ENCODE results near the gene PPDPF. TPM values are rescaled to one million over a fixed set of nuclear protein-coding genes. Genes with fewer than 3 reads are reported as not detected.

The PPDPF gene
- total RNA-seq, 2 experiments from 2014 or later = 34.9 to 117 TPM

- no peak overlapping the region for H3K4me3 ChIP-seq (ENCODE audit: low read depth, low read length, poor library complexity, severe bottlenecking)
- no peaks in the 10 kb centered on the region for H4K20me1 ChIP-seq (ENCODE audit: insufficient read depth, low read length)
- H3K79me2 ChIP-seq (ENCODE audit: insufficient read depth, low read depth, low read length) = no peaks in the 10 kb centered on the region
- no peaks in the 10 kb centered on the region for H3K36me3 ChIP-seq (ENCODE audit: insufficient read depth, low read length)
- POLR2A ChIA-PET = no interaction called here
- no peak overlapping the region for H2AFZ ChIP-seq (ENCODE audit: low read length)
- no peaks in the 10 kb centered on the region for H3K9me3 ChIP-seq (ENCODE audit: low read length)
- H3K27ac ChIP-seq (ENCODE audit: low read depth, low read length, poor library complexity, severe bottlenecking) = no peak overlapping the region
- intact Hi-C loops (cut with micrococcal nuclease; ENCODE audit: unreplicated experiment) = no loop called here
- no TSS peak for BruUV-seq (replicated peaks)
- H3K4me1 ChIP-seq (ENCODE audit: insufficient read depth, low read length, poor library complexity, severe bottlenecking) = no peaks in the 10 kb centered on the region
- DNase-seq (ENCODE audit: low spot score) = no peak
- H3K9me2 ChIP-seq (ENCODE audit: insufficient read depth, low read length) = no peaks in the 10 kb centered on the region
- no peak for TF ChIP-seq CTCF (conservative IDR thresholded peaks at IDR 0.05; ENCODE audit: low read length)
- no peak for TF ChIP-seq EZH2phosphoT487 (IDR thresholded peaks at IDR 0.05; ENCODE audit: borderline replicate concordance, low read depth, low read length)
- CTCF ChIA-PET (ENCODE audit: unreplicated experiment) = no interaction called here
- H3K4me2 ChIP-seq (ENCODE audit: low read length) = no peak overlapping the region
These were observed 27.6 kb upstream of the PPDPF start for GRCh38 chr20:63492982-63493381.

GRCh38 chr20:63493563-63494020 lies 27.0 kb upstream of the PPDPF start:
- CTCF ChIA-PET (ENCODE audit: unreplicated experiment) = no interaction called here
- H3K27ac ChIP-seq (ENCODE audit: low read depth, low read length, poor library complexity, severe bottlenecking) = no peak overlapping the region
- no peaks in the 10 kb centered on the region for H4K20me1 ChIP-seq (ENCODE audit: insufficient read depth, low read length)
- no peaks in the 10 kb centered on the region for H3K79me2 ChIP-seq (ENCODE audit: insufficient read depth, low read depth, low read length)
- H3K4me2 ChIP-seq (ENCODE audit: low read length) = no peak overlapping the region
- H3K9me2 ChIP-seq (ENCODE audit: insufficient read depth, low read length) = no peaks in the 10 kb centered on the region
- no TSS peak for BruUV-seq (replicated peaks)
- no peak overlapping the region for H2AFZ ChIP-seq (ENCODE audit: low read length)
- H3K36me3 ChIP-seq (ENCODE audit: insufficient read depth, low read length) = no peaks in the 10 kb centered on the region
- no peaks in the 10 kb centered on the region for H3K9me3 ChIP-seq (ENCODE audit: low read length)
- TF ChIP-seq EZH2phosphoT487 (IDR thresholded peaks at IDR 0.05; ENCODE audit: borderline replicate concordance, low read depth, low read length) (no peak), CTCF (conservative IDR thresholded peaks at IDR 0.05; ENCODE audit: low read length) (no peak)
- POLR2A ChIA-PET = no interaction called here
- intact Hi-C loops (cut with micrococcal nuclease; ENCODE audit: unreplicated experiment) = no loop called here
- no peaks in the 10 kb centered on the region for H3K4me1 ChIP-seq (ENCODE audit: insufficient read depth, low read length, poor library complexity, severe bottlenecking)
- no peak overlapping the region for H3K4me3 ChIP-seq (ENCODE audit: low read depth, low read length, poor library complexity, severe bottlenecking)
- no peak for DNase-seq (ENCODE audit: low spot score)

- H3K4me3 ChIP-seq (ENCODE audit: low read depth, low read length, poor library complexity, severe bottlenecking) = no peak overlapping the region
- H3K4me2 ChIP-seq (ENCODE audit: low read length) = no peak overlapping the region
- no peak overlapping the region for H2AFZ ChIP-seq (ENCODE audit: low read length)
- intact Hi-C loops (cut with micrococcal nuclease; ENCODE audit: unreplicated experiment) = no loop called here
- no peaks in the 10 kb centered on the region for H3K9me2 ChIP-seq (ENCODE audit: insufficient read depth, low read length)
- no peaks in the 10 kb centered on the region for H3K36me3 ChIP-seq (ENCODE audit: insufficient read depth, low read length)
- H3K9me3 ChIP-seq (ENCODE audit: low read length) = no peaks in the 10 kb centered on the region
- BruUV-seq (replicated peaks) = no TSS peak
- TF ChIP-seq CTCF (conservative IDR thresholded peaks at IDR 0.05; ENCODE audit: low read length) (no peak), EZH2phosphoT487 (IDR thresholded peaks at IDR 0.05; ENCODE audit: borderline replicate concordance, low read depth, low read length) (no peak)
- ChIA-PET CTCF (ENCODE audit: unreplicated experiment) (no interaction called here), POLR2A (no interaction called here)
- no peak for DNase-seq (ENCODE audit: low spot score)
- no peaks in the 10 kb centered on the region for H4K20me1 ChIP-seq (ENCODE audit: insufficient read depth, low read length)
- H3K79me2 ChIP-seq (ENCODE audit: insufficient read depth, low read depth, low read length) = no peaks in the 10 kb centered on the region
- H3K27ac ChIP-seq (ENCODE audit: low read depth, low read length, poor library complexity, severe bottlenecking) = no peak overlapping the region
- no peaks in the 10 kb centered on the region for H3K4me1 ChIP-seq (ENCODE audit: insufficient read depth, low read length, poor library complexity, severe bottlenecking)
These were observed 26.5 kb upstream of the PPDPF start for GRCh38 chr20:63494084-63494419.

Data from OCI-LY7 (cell line).